GM19463 (cell line): Measurements from ENCODE around the gene COG2.
"Not testable (repeated sequence)": the region's sequence is repeated elsewhere in the genome, so short reads cannot be mapped to it uniquely, and the experiment has no call there.

ENCODE experiments used
- ATAC-seq: cut with Tn5 transposase; IDR thresholded peaks from one replicate; pipeline ENCODE4 v1.9.1; 2021; ENCODE audit warnings: mild to moderate bottlenecking, moderate library complexity; ENCODE audit not compliant: unreplicated experiment

COG2 gene

GRCh38 chr1:230713547-230713914 is 71.2 kb downstream of the COG2 start:
- no peak for ATAC-seq

- ATAC-seq = no peak
Observed at GRCh38 chr1:230713915-230714764, 71.9 kb downstream of the COG2 start, which contains the start of gene AGT. Gene AGT, minus strand, starts transcription at chr1:230714122. Its CDS starts 3,299 bp downstream, at chr1:230710823.

GRCh38 chr1:230715510-230715909 is 73.2 kb downstream of the COG2 start:
- ATAC-seq = no peak

- ATAC-seq = not testable (repeated sequence)
Observed at GRCh38 chr1:230716453-230716852, 74.2 kb downstream of the COG2 start.

- ATAC-seq = no peak
Observed at GRCh38 chr1:230717251-230717650, 75.0 kb downstream of the COG2 start.

- ATAC-seq = not testable (repeated sequence)
Observed at GRCh38 chr1:230721849-230722522, 79.7 kb downstream of the COG2 start.

- ATAC-seq = no peak
Observed at GRCh38 chr1:230725256-230726012, 83.2 kb downstream of the COG2 start.

- no peak for ATAC-seq
Observed at GRCh38 chr1:230728710-230729392, 86.6 kb downstream of the COG2 start.

- no peak for ATAC-seq
Observed at GRCh38 chr1:230730977-230731376, 88.7 kb downstream of the COG2 start.

GRCh38 chr1:230735447-230735846 is 93.2 kb downstream of the COG2 start:
- no peak for ATAC-seq

- ATAC-seq = no peak
Observed at GRCh38 chr1:230737622-230738262, 95.5 kb downstream of the COG2 start.

GRCh38 chr1:230739564-230740290 is 97.4 kb downstream of the COG2 start:
- no peak for ATAC-seq
